ENCODE results near the gene YBX2. TPM values are rescaled to one million over a fixed set of nuclear protein-coding genes. Genes with fewer than 3 reads are reported as not detected.
A peak's percentile ranks its signal among the peaks of the same experiment; 100 is the strongest.

YBX2 gene
- total and polyA plus RNA-seq, 8 donors = 0.43 to 72.4 (median 1.3) TPM; not detected in 1

- Histone ChIP-seq H3K9me3 (no peaks in the 10 kb centered on the region), H3K36me3 (peaks cover 31 to 38% (median 37%) of the 10 kb centered on the region in 4 donors), H3K4me1 (peaks cover 24 to 49% (median 43%) of the 10 kb centered on the region in 4 donors), H3K27ac (peak overlapping the region; percentile 98 to 100 (median 100)), H3K4me3 (peak overlapping the region; percentile 94 to 99 (median 98)), H3K27me3 (no peaks in the 10 kb centered on the region)
- no peak for TF ChIP-seq EP300 (IDR thresholded peaks at IDR 0.05)
- no peak for TF ChIP-seq POLR2A (IDR thresholded peaks at IDR 0.05)
- TF ChIP-seq POLR2AphosphoS5 (IDR thresholded peaks at IDR 0.05) = no peak
- no peak for TF ChIP-seq CTCF (IDR thresholded peaks at IDR 0.05)
- WGBS, 5 donors = 0 to 1% (median 1%) methylated on average over 45 to 104 of the region's 104 CpGs
- DNase-seq = peak; percentile 51 to 82
- intact Hi-C loops (cut with DNase I; ENCODE audit: low total_unique reads) = no loop called here
Measured at GRCh38 chr17:7307686-7308624, 13.5 kb upstream of the YBX2 start.

- DNase-seq = peak; percentile 100
- TF ChIP-seq POLR2A (IDR thresholded peaks at IDR 0.05) = peak in 2 of 4 donors; percentile 84 to 85
- peak; percentile 94 to 97 (median 95) for TF ChIP-seq POLR2AphosphoS5 (IDR thresholded peaks at IDR 0.05)
- no peak for TF ChIP-seq EP300 (IDR thresholded peaks at IDR 0.05)
- TF ChIP-seq CTCF (IDR thresholded peaks at IDR 0.05) = peak in 1 of 7 experiments; percentile 12
- Histone ChIP-seq H3K4me3 (peak within 1 kb of the TSS; percentile 94 to 99 (median 98)), H3K27me3 (no peaks in the 10 kb centered on the region), H3K9me3 (no peaks in the 10 kb centered on the region), H3K4me1 (peaks cover 17 to 40% (median 37%) of the 10 kb centered on the region in 4 donors), H3K36me3 (peaks cover 23 to 29% (median 28%) of the 10 kb centered on the region in 4 donors), H3K27ac (peak within 1 kb of the TSS; percentile 98 to 100 (median 100))
- 0 to 1% (median 0%) methylated on average over 55 to 64 of the region's 64 CpGs for WGBS, 5 donors
- intact Hi-C loops (cut with DNase I; ENCODE audit: low total_unique reads) = no loop called here
Measured at GRCh38 chr17:7306911-7307685, 12.7 kb upstream of the YBX2 start, which contains the start of gene EIF5A. Gene EIF5A (plus strand): TSS chr17:7307628. CDS start chr17:7309636, 2,008 bp downstream.

GRCh38 chr17:7304179-7304578, 9.7 kb upstream of the YBX2 start:
- intact Hi-C loops (cut with DNase I; ENCODE audit: low total_unique reads) = no loop called here
- Histone ChIP-seq H3K4me3 (no peak overlapping the region), H3K27me3 (no peaks in the 10 kb centered on the region), H3K36me3 (no peaks in the 10 kb centered on the region), H3K27ac (no peak overlapping the region), H3K9me3 (no peaks in the 10 kb centered on the region), H3K4me1 (peaks cover 4 to 14% (median 11%) of the 10 kb centered on the region in 4 donors)
- WGBS, 5 donors = 93 to 99% (median 97%) methylated on average over 7 of the region's 7 CpGs
- DNase-seq = no peak
- no peak for TF ChIP-seq POLR2AphosphoS5 (IDR thresholded peaks at IDR 0.05)
- no peak for TF ChIP-seq EP300 (IDR thresholded peaks at IDR 0.05)
- no peak for TF ChIP-seq POLR2A (IDR thresholded peaks at IDR 0.05)
- no peak for TF ChIP-seq CTCF (IDR thresholded peaks at IDR 0.05)
